HUDEP-2 (cell line): Measurements from ENCODE around the gene HSPD1.

Experiments used
- DNase-seq, 76 experiments: peaks; one replicate each; lab custom pipeline; 2025; ENCODE audit not compliant: unreplicated experiment in 76 of 76; lab: John Stamatoyannopoulos, UW

HSPD1 gene

DNA sequence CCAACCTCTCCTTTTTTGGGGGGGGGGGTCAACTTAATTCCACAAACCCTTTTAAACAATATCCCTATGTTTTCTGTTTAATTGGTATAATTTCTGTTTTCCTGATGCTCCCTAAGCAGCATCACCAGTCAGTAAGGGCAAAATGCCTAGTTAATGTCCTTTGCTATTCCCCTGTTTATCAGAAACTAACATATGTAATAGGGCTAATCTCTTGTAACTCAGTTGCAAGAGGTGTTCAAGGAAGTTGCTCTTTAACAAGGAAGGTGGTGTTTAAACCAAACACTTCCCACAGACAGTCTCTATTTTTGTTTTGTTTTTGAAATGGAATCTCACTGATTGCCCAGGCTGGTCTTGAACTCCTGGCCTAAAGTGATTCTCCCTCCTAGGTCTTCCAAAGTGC is 52.8 kb downstream of the HSPD1 start:
- DNase-seq, result no peak

GRCh38 chr2:197445746-197446145 is 53.9 kb downstream of the HSPD1 start:
- no peak for DNase-seq

GRCh38 chr2:197442857-197443256 is 56.8 kb downstream of the HSPD1 start:
- no peak for DNase-seq

- no peak for DNase-seq
Measured at GRCh38 chr2:197437380-197437779, 62.3 kb downstream of the HSPD1 start.
